PC-3 (cell line): ENCODE measurements around the gene POLD1. TPM values are rescaled to one million over a fixed set of nuclear protein-coding genes. Genes with fewer than 3 reads are reported as not detected.

Experiments
- ATAC-seq: fragments of 200-7000 bp; cut with Tn5 transposase; 2 replicates; pipeline ENCODE4 v1.9.1; 2020; ENCODE audit warnings: mild to moderate bottlenecking, moderate library complexity
- BruUV-seq: library from RNA; stranded (reverse); fragments of 400-500 nt; replicated peaks from 2 replicates; lab custom pipeline; 2021; lab: Mats Ljungman, UMichigan
- CTCF ChIA-PET: fragments of 300-600 bp; sonication (Branson Sonifier 250); formaldehyde crosslinking; loops from one replicate; lab custom pipeline; 2022; ENCODE audit warnings: antibody characterized with exemption; lab: Charles Lee
- POLR2A ChIA-PET: fragments of 300-600 bp; sonication (Branson Sonifier 250); formaldehyde crosslinking; loops from one replicate; lab custom pipeline; 2022; ENCODE audit warnings: antibody characterized with exemption; ENCODE audit not compliant: unreplicated experiment; lab: Charles Lee
- DNase-seq: peaks from one replicate; pipeline ENCODE4 v3.0.0-alpha.2; 2015
- H2AFZ ChIP-seq: fragments of 300-600 bp; sonication (generic); 2 replicates; pipeline ENCODE4 v1.6.0; 2016; ENCODE audit warnings: antibody characterized with exemption, low read length
- H3F3A ChIP-seq: fragments of 300-600 bp; sonication (generic); one replicate; pipeline ENCODE4 v1.6.0; 2017; ENCODE audit warnings: antibody characterized with exemption, low read length, control low read depth, mild to moderate bottlenecking; ENCODE audit not compliant: unreplicated experiment
- H3K27ac ChIP-seq: fragments of 300-600 bp; sonication (generic); 2 replicates; pipeline ENCODE4 v1.5.1; 2016; ENCODE audit warnings: mild to moderate bottlenecking, low read length
- H3K27me3 ChIP-seq: fragments of 300-600 bp; sonication (generic); 2 replicates; pipeline ENCODE4 v1.6.1; 2016; ENCODE audit warnings: low read length, mixed read lengths
- H3K36me3 ChIP-seq: fragments of 300-600 bp; sonication (generic); 2 replicates; pipeline ENCODE4 v1.6.1; 2016; ENCODE audit warnings: low read depth, mixed run types, low read length, mixed read lengths
- H3K4me1 ChIP-seq: fragments of 300-600 bp; sonication (generic); 2 replicates; pipeline ENCODE4 v1.5.1; 2016; ENCODE audit warnings: low read length; ENCODE audit not compliant: insufficient read depth
- H3K4me2 ChIP-seq: fragments of 300-600 bp; sonication (generic); 2 replicates; pipeline ENCODE4 v1.6.0; 2016; ENCODE audit warnings: low read length
- H3K4me3 ChIP-seq: fragments of 300-600 bp; sonication (generic); 2 replicates; pipeline ENCODE4 v1.5.1; 2016; ENCODE audit warnings: mild to moderate bottlenecking, low read length, mixed read lengths
- H3K79me2 ChIP-seq: fragments of 300-600 bp; sonication (generic); 2 replicates; pipeline ENCODE4 v1.6.1; 2017; ENCODE audit warnings: low read length, mixed read lengths
- H3K9ac ChIP-seq: fragments of 300-600 bp; sonication (generic); 2 replicates; pipeline ENCODE4 v1.6.0; 2016; ENCODE audit warnings: mild to moderate bottlenecking, low read length
- H3K9me2 ChIP-seq: fragments of 300-600 bp; sonication (generic); replicated peaks from 2 replicates; pipeline ENCODE4 v1.6.1; 2016; ENCODE audit warnings: mixed run types, low read length, mixed read lengths
- H3K9me3 ChIP-seq: fragments of 300-600 bp; sonication (generic); 2 replicates; pipeline ENCODE4 v1.6.1; 2016; ENCODE audit warnings: low read length, mixed read lengths
- H4K20me1 ChIP-seq: fragments of 300-600 bp; sonication (generic); 2 replicates; pipeline ENCODE4 v1.6.1; 2016; ENCODE audit warnings: low read length, mixed read lengths
- EZH2 ChIP-seq: fragments of 300-600 bp; sonication (generic); IDR thresholded peaks from one replicate; pipeline ENCODE4 v1.6.1; 2017; ENCODE audit warnings: antibody characterized with exemption, mild to moderate bottlenecking, low read length; ENCODE audit not compliant: unreplicated experiment
- EZH2phosphoT487 ChIP-seq: fragments of 300-600 bp; sonication (generic); IDR thresholded peaks from 2 replicates; pipeline ENCODE4 v1.6.1; 2018; ENCODE audit warnings: mild to moderate bottlenecking, antibody characterized with exemption, low read length, borderline replicate concordance
- intact Hi-C: fragments of 100-400 bp; cut with micrococcal nuclease; formaldehyde crosslinking; loops from 2 replicates; pipeline ENCODE4 v1.9.0; 2023
- total RNA-seq: library from RNA; depleted of rRNA; stranded (reverse); fragments of >200 nt; gene quantifications from 2 replicates; pipeline ENCODE4 v1.2.3, GENCODE V29; 2014
- TF ChIP-seq, protein P1 (sequence below): fragments of 300-600 bp; sonication (generic); conservative IDR thresholded peaks from 2 replicates; pipeline ENCODE4 v1.5.1; 2017; ENCODE audit warnings: antibody characterized with exemption, low read depth, mild to moderate bottlenecking, low read length

POLD1 gene
- total RNA-seq, 1 experiment from 2014 or later: 165 TPM

DNA sequence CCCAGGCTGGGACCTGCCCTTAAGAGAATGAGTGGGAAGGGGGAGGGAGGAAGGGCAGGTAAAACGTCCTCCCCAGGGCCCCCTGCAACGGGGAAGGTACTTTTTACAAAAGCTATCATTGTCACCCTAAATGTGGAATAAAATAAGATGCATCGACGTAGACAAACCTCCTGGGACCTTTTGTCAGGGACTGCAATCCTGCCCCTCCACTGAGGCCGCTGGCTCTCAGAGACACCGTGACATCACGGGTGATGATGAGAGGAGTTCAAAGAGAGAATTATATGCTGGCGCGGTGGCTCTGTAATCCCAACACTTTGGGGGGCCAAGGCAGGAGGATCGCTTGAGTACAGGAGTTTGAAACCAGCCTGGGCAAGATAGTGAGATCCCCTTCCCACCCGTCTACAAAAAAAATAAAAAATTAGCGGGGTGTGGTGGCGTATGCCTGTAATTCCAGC, 46.8 kb downstream of the POLD1 start:
- ChIA-PET CTCF (no interaction called here), POLR2A (no interaction called here)
- no peaks in the 10 kb centered on the region for H3K9me2 ChIP-seq
- H4K20me1 ChIP-seq: no peaks in the 10 kb centered on the region
- no peaks in the 10 kb centered on the region for H3F3A ChIP-seq
- H3K79me2 ChIP-seq: no peaks in the 10 kb centered on the region
- H3K9me3 ChIP-seq: no peaks in the 10 kb centered on the region
- no peaks in the 10 kb centered on the region for H3K27me3 ChIP-seq
- intact Hi-C loops: no loop called here
- H3K4me3 ChIP-seq: peak overlapping the region; percentile 57
- no TSS peak for BruUV-seq
- TF ChIP-seq, protein P1, sequence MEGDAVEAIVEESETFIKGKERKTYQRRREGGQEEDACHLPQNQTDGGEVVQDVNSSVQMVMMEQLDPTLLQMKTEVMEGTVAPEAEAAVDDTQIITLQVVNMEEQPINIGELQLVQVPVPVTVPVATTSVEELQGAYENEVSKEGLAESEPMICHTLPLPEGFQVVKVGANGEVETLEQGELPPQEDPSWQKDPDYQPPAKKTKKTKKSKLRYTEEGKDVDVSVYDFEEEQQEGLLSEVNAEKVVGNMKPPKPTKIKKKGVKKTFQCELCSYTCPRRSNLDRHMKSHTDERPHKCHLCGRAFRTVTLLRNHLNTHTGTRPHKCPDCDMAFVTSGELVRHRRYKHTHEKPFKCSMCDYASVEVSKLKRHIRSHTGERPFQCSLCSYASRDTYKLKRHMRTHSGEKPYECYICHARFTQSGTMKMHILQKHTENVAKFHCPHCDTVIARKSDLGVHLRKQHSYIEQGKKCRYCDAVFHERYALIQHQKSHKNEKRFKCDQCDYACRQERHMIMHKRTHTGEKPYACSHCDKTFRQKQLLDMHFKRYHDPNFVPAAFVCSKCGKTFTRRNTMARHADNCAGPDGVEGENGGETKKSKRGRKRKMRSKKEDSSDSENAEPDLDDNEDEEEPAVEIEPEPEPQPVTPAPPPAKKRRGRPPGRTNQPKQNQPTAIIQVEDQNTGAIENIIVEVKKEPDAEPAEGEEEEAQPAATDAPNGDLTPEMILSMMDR: no peak
- no peak for TF ChIP-seq EZH2
- no peak for TF ChIP-seq EZH2phosphoT487
- peak overlapping the region; percentile 73; the same call in 1 of the 2 replicates for H2AFZ ChIP-seq
- ATAC-seq (no peak), DNase-seq (no peak)
- H3K4me1 ChIP-seq: no peaks in the 10 kb centered on the region
- H3K27ac ChIP-seq: no peak overlapping the region
- no peaks in the 10 kb centered on the region for H3K36me3 ChIP-seq
- peak overlapping the region; percentile 85 for H3K4me2 ChIP-seq
- H3K9ac ChIP-seq: no peak overlapping the region

DNA sequence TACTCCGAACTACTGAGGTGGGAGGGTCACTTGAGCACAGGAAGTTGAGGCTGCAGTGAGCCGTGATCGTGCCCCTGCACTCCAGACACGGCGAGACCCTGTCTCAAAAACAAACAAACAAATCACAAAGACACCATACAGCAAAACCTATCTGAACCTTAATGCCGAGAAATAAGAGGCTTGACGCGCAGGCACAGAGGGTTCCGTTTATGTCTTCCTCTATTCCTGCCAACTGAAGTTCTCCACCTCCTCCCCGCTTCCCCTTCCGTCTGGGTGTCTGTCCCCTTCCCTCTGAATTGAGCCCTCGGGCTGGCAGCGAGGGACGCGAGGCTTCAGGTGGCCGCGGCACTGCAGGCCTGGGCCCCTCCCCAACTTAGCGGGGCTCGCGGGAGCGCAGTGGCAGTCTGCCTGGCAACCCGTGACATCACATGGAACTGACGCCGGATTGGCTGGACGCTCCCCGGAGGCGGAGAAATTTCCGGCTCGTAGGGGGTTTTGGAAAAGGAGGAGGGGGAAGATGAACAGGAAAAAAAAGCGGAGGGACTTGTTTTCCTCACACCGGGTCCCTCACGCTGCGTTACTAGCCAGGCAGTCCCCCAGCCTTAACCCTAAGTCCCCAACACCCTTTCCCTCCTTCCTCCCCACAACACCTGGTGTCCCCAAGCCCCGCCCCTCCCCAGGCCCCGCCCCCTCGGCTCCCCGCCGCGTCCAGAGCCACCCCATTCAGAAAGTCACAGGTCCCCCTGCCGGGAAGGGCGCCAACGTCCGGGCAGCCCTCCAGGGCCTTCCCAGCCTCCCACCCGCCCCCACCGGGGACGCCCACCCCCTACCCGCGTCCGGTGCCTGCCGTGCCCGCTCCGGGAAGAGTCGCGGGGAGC, 47.4 kb downstream of the POLD1 start:
- Histone ChIP-seq H4K20me1 (no peaks in the 10 kb centered on the region), H3K4me2 (peak overlapping the region; percentile 85), H3K9me2 (no peaks in the 10 kb centered on the region), H3K9ac (no peak overlapping the region), H3K79me2 (no peaks in the 10 kb centered on the region), H3K9me3 (no peaks in the 10 kb centered on the region), H3K4me1 (no peaks in the 10 kb centered on the region), H3K27me3 (no peaks in the 10 kb centered on the region), H3K36me3 (no peaks in the 10 kb centered on the region), H3K27ac (no peak overlapping the region), H3F3A (no peaks in the 10 kb centered on the region), H3K4me3 (peak overlapping the region; percentile 57), H2AFZ (peak overlapping the region; percentile 89)
- TF ChIP-seq EZH2 (no peak), EZH2phosphoT487 (no peak)
- TF ChIP-seq, protein P1: no peak
- ChIA-PET CTCF (no interaction called here), POLR2A (no interaction called here)
- intact Hi-C loops: no loop called here
- ATAC-seq (peak; percentile 98), DNase-seq (peak; percentile 84)
- no TSS peak for BruUV-seq
